NOMO-1 treated with DMSO at 0.1 percent for 48 hours (cell line): ENCODE measurements around the gene IFNW1.

Source experiments
- DNase-seq: peaks from one replicate; lab custom pipeline; 2025; ENCODE audit not compliant: unreplicated experiment; lab: John Stamatoyannopoulos, UW

IFNW1 gene

DNA sequence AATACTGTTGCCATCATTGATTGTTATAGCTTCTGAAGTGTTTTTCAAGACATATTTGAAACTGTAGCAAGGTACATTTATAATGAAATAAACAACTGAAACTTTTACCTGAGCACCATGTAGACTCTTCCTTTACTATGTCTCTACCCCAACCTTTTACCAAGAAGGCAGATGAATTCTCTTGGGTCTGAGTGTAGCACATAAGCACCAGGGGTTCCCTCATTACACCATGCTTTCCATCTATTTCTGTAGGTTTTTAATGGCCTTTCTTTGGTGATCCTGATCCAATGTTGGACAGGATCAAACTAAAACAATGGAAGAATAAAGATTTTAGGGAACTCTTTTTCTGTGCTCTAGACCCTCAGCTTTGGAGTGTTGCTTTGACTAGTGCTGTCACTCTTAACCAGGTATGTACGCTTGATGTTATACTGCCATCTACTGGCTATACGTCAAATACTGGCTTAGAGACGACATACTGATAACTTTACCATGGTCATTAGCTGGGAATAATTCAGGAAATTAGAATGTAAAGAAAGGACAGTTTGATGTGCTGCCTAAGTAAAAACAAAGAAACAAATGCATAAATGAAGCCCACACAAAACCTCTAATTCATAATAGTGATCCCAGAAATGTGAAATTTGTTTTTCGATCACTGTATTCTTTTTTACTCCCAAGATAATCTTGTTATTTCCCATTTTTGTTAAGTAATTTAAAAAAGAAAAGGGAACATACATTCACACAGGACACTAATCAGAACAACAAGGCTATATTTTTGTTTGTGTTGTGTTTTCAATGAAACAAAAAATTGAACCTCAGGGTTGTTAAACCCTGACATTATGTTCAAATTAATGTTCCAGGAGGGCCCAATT lies 30.7 kb downstream of the IFNW1 start:
- no peak for DNase-seq

DNA sequence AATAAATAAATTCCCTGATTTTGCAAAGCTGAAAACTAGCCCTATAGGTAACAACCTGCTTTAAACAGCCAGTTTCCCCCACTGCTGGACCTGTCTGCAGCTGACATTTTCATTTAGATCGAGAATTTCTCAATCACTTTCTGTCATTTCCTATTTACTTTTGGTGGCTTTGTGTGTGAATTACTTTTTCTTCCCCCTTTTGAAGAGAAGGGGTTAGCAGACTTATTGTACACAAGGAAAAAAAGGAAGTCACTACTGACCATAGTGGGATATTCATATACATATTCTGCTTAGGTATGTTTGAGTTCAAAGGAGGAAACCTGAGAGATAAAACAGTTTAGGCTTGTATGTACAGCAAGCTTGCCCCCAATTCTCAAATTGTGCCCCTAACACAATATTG lies 36.8 kb downstream of the IFNW1 start:
- DNase-seq, result no peak

DNA sequence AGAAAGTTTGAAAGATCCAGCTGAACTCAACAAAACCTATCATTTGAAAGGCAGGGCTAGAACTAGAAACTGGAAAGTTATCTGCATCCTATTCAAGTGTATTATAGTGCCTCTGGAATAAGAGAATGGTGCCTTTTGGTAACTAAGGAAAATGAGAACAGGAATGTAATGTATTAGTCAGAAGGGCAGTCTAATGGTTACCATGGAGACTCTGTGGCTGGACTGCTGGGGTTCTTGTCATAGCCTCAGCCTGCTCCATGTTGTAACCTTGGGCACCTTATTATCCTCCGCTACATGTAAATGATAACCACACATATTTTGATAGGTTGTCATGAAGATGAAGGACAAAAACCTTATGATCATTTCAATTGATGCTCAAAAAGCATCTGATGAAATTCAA lies 39.3 kb downstream of the IFNW1 start:
- no peak for DNase-seq

DNA sequence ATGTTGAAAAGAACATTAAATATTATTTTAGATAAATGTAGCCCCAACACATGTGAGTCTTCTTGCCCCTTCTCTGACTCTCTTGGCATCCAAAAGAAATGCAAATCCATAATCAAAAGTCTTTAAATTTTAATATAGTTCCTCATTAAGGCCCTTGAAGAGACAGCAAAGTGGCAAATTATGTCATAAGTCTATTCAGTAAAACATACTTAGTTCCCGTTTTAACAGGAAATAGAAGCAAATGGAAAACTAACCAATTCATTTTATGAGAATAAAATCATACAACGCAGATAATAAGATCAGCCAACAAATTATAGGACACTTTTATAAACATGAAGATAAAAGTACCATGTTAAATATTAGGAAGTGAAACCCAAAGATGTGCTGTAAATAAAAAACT lies 43.8 kb downstream of the IFNW1 start:
- no peak for DNase-seq

DNA sequence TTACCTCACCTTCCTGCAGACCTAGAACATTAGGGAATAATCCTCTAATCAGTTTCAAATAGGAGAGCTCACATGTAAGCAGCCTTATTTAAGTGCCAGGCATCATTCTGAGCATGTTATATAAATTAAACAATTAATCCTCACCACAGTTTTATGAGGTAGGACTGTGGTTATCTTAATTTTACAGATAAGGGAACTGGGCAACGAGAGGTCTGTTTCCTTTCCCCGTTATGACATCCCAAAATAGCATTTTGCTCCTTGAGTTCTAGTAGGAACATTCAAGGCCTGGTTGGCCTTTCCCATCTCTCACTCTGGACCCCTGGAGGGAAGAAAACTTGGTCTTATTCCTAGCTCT lies 44.8 kb downstream of the IFNW1 start:
- DNase-seq, result no peak

DNA sequence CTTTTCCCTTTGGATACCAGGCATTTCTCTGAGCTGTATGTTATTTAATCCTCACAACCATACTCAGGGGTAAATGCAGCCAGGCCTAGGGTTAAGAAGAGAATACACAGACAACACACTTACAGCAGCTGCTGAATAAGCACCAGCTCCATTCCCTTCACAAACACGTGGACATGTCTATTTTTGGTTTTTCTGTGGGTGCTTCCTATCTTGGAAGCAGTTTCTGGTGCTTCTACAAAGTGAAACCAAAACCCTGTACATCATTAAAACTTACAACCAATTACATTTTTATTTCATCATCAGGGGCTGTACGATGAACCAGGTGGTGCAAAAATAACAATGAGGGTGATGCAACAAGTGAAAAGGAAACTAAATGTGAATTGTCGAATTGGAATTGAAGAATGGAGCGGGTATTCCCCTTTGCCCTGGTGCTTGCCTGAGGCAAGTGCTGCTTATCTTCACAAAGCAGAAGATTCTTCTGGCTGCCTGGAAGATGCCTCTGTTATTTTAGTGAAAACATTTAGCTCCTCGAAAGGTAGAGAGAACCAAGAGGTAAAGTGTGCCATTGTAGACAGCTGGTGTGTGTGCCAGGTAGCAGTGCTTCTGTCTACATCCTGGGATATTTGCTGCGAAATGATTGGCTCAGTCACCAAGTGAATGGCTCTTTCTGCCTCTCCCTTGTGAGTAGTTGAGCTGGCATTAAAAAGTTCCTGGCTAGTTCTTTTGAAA lies 45.3 kb downstream of the IFNW1 start:
- DNase-seq, result no peak

DNA sequence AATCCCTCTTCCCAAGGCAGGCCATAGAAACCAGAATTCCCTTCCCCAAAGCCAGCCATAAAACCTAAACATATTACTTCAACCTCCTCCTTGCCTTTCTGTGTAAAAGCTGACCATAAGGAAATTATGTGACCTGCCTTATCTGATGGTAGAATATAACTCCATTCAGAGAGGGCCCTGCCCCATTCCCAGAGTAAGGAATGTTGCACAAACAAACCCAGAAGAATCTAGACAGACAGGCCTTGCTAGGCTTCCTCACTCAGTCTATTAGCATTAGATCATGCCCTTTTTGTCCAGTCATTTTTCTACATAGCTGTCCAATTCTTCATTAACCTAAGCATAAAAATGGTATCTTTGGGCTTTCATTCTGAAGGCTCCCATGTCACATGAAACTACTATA lies 46.1 kb downstream of the IFNW1 start:
- no peak for DNase-seq
